NT2/D1 (cell line): Measurements from ENCODE around the gene WDR6.

Experiments used
- SUZ12 ChIP-seq: IDR thresholded peaks from 2 replicates; pipeline ENCODE4 v1.6.1; 2011; ENCODE audit not compliant: insufficient read length, insufficient read depth; ENCODE audit errors: extremely low read depth
- YY1 ChIP-seq: IDR thresholded peaks from 2 replicates; pipeline ENCODE4 v1.6.1; 2011; ENCODE audit not compliant: insufficient read length, insufficient read depth
- ZNF274 ChIP-seq: IDR thresholded peaks from 2 replicates; pipeline ENCODE4 v1.6.1; 2011; ENCODE audit warnings: mild to moderate bottlenecking, low read depth, low read length

GRCh38 chr3:49032646-49033304 is 25.6 kb downstream of the WDR6 start:
- TF ChIP-seq YY1 (no peak), ZNF274 (no peak), SUZ12 (no peak)
